Activated CD4-positive, CD25-positive, alpha-beta regulatory T cell treated with anti-CD3 and anti-CD28 coated beads, Interleukin-2, amount 50 U/mL, for 16 hours (primary cell): Measurements from ENCODE around the gene PTPRN2.
"Not testable (repeated sequence)": the region's sequence is repeated elsewhere in the genome, so short reads cannot be mapped to it uniquely, and the experiment has no call there.

Experiments
- DNase-seq: peaks from one replicate; pipeline ENCODE4 v3.0.0-alpha.2; 2020; ENCODE audit warnings: low read depth, low spot score

PTPRN2 gene

GRCh38 chr7:158055726-158056510 is 531.7 kb downstream of the PTPRN2 start:
- no peak for DNase-seq

GRCh38 chr7:158054611-158055010 is 533.0 kb downstream of the PTPRN2 start:
- DNase-seq = no peak

- DNase-seq = no peak
Observed at GRCh38 chr7:158054081-158054480, 533.5 kb downstream of the PTPRN2 start.

GRCh38 chr7:158053183-158053915 is 534.3 kb downstream of the PTPRN2 start:
- no peak for DNase-seq

GRCh38 chr7:158052381-158053060 is 535.1 kb downstream of the PTPRN2 start:
- no peak for DNase-seq

- no peak for DNase-seq
Observed at GRCh38 chr7:158051776-158052175, 535.8 kb downstream of the PTPRN2 start.

- DNase-seq = no peak
Observed at GRCh38 chr7:158050978-158051651, 536.5 kb downstream of the PTPRN2 start.

GRCh38 chr7:158050441-158050977 is 537.1 kb downstream of the PTPRN2 start:
- DNase-seq = no peak

GRCh38 chr7:158049271-158049670 is 538.4 kb downstream of the PTPRN2 start:
- DNase-seq = no peak

GRCh38 chr7:158048569-158048968 is 539.1 kb downstream of the PTPRN2 start:
- DNase-seq = no peak

- DNase-seq = no peak
Observed at GRCh38 chr7:158047391-158048059, 540.1 kb downstream of the PTPRN2 start.

- DNase-seq = not testable (repeated sequence)
Observed at GRCh38 chr7:158046246-158046645, 541.4 kb downstream of the PTPRN2 start.

- no peak for DNase-seq
Observed at GRCh38 chr7:158044482-158044823, 543.2 kb downstream of the PTPRN2 start.

- no peak for DNase-seq
Observed at GRCh38 chr7:158043551-158044481, 543.8 kb downstream of the PTPRN2 start.

GRCh38 chr7:158042156-158042880 is 545.3 kb downstream of the PTPRN2 start:
- no peak for DNase-seq

GRCh38 chr7:158040199-158040598 is 547.4 kb downstream of the PTPRN2 start:
- no peak for DNase-seq

- DNase-seq = no peak
Observed at GRCh38 chr7:158039270-158039669, 548.4 kb downstream of the PTPRN2 start.

GRCh38 chr7:158037211-158037610 is 550.4 kb downstream of the PTPRN2 start:
- no peak for DNase-seq

GRCh38 chr7:158035343-158035742 is 552.3 kb downstream of the PTPRN2 start:
- DNase-seq = no peak
